OCI-LY7 (cell line): Measurements from ENCODE around the gene SPON1. TPM values are rescaled to one million over a fixed set of nuclear protein-coding genes. Genes with fewer than 3 reads are reported as not detected.

Source experiments
- BruUV-seq: library from RNA; stranded (reverse); fragments of 400-500 nt; replicated peaks from 2 replicates; lab custom pipeline; 2021; lab: Mats Ljungman, UMichigan
- CTCF ChIA-PET: fragments of 300-600 bp; sonication (Branson Sonifier 250); formaldehyde crosslinking; loops from one replicate; lab custom pipeline; 2022; ENCODE audit warnings: antibody characterized with exemption; ENCODE audit not compliant: unreplicated experiment; lab: Charles Lee
- POLR2A ChIA-PET: fragments of 300-600 bp; sonication (Branson Sonifier 250); formaldehyde crosslinking; loops from one replicate; lab custom pipeline; 2022; ENCODE audit warnings: antibody characterized with exemption; lab: Charles Lee
- DNase-seq: peaks from one replicate; pipeline ENCODE4 v3.0.0-alpha.2; 2015; ENCODE audit warnings: low spot score
- H2AFZ ChIP-seq: fragments of 200-600 bp; sonication (generic), shearing (Covaris generic); 2 replicates; pipeline ENCODE4 v1.6.1; 2014; ENCODE audit warnings: mild to moderate bottlenecking, antibody characterized with exemption, low read length, moderate library complexity
- H3K27ac ChIP-seq: fragments of 200-600 bp; sonication (generic); 2 replicates; pipeline ENCODE4 v1.5.1; 2014; ENCODE audit warnings: mixed run types, low read depth, mild to moderate bottlenecking, moderate library complexity, low read length, inconsistent platforms; ENCODE audit not compliant: poor library complexity, severe bottlenecking
- H3K36me3 ChIP-seq: fragments of 200-600 bp; sonication (generic); 2 replicates; pipeline ENCODE4 v1.6.1; 2014; ENCODE audit warnings: mild to moderate bottlenecking, antibody characterized with exemption, low read length, moderate library complexity, mixed read lengths; ENCODE audit not compliant: insufficient read depth
- H3K4me1 ChIP-seq: fragments of 200-600 bp; sonication (generic); 2 replicates; pipeline ENCODE4 v1.5.1; 2014; ENCODE audit warnings: mild to moderate bottlenecking, low read length; ENCODE audit not compliant: insufficient read depth, poor library complexity, severe bottlenecking
- H3K4me2 ChIP-seq: fragments of 200-600 bp; sonication (generic); 2 replicates; pipeline ENCODE4 v1.6.1; 2014; ENCODE audit warnings: mild to moderate bottlenecking, low read length
- H3K4me3 ChIP-seq: fragments of 200-600 bp; sonication (generic); 2 replicates; pipeline ENCODE4 v1.5.1; 2014; ENCODE audit warnings: mild to moderate bottlenecking, low read depth, low read length; ENCODE audit not compliant: poor library complexity, severe bottlenecking
- H3K79me2 ChIP-seq: fragments of 200-600 bp; sonication (generic); 2 replicates; pipeline ENCODE4 v1.6.1; 2016; ENCODE audit warnings: low read depth, mild to moderate bottlenecking, low read length, moderate library complexity, mixed read lengths; ENCODE audit not compliant: insufficient read depth
- H3K9me2 ChIP-seq: fragments of 200-600 bp; sonication (generic); 2 replicates; pipeline ENCODE4 v1.6.1; 2016; ENCODE audit warnings: mild to moderate bottlenecking, low read length, mixed read lengths; ENCODE audit not compliant: insufficient read depth
- H3K9me3 ChIP-seq: fragments of 200-600 bp; sonication (generic); 2 replicates; pipeline ENCODE4 v1.6.1; 2014; ENCODE audit warnings: mild to moderate bottlenecking, mixed run types, low read length, mixed read lengths
- H4K20me1 ChIP-seq: fragments of 200-600 bp; sonication (generic); 2 replicates; pipeline ENCODE4 v1.6.1; 2014; ENCODE audit warnings: mild to moderate bottlenecking, antibody characterized with exemption, low read length, moderate library complexity, mixed read lengths; ENCODE audit not compliant: insufficient read depth
- CTCF ChIP-seq: fragments of 200-600 bp; sonication (generic); conservative IDR thresholded peaks from 2 replicates; pipeline ENCODE4 v1.5.1; 2014; ENCODE audit warnings: mild to moderate bottlenecking, antibody characterized with exemption, low read length, moderate library complexity, mixed read lengths
- EZH2phosphoT487 ChIP-seq: fragments of 200-600 bp; sonication (generic); IDR thresholded peaks from 2 replicates; pipeline ENCODE4 v1.6.1; 2018; ENCODE audit warnings: low read depth, borderline replicate concordance, mild to moderate bottlenecking, mixed run types, antibody characterized with exemption, low read length, moderate library complexity, mixed read lengths
- intact Hi-C: fragments of 100-400 bp; cut with micrococcal nuclease; formaldehyde crosslinking; loops from one replicate; pipeline ENCODE4 v1.10.0; 2022; ENCODE audit not compliant: unreplicated experiment
- total RNA-seq, 2 experiments: library from RNA; depleted of rRNA in 1 of 2; stranded (reverse); fragments of >200 nt in 1 of 2; shearing (Covaris generic) in 1 of 2; gene quantifications; 2 replicates each; pipeline ENCODE4 v1.2.3, GENCODE V29; 2014 to 2022

The SPON1 gene
- total RNA-seq, 2 experiments from 2014 or later, result 0.38 TPM; not detected in 1

GRCh38 chr11:14075118-14076078 is 112.9 kb downstream of the SPON1 start:
- intact Hi-C loops, result loop anchor here (10.0 kb wide), 1 partner anchor 611 kb away; the partner anchor contains the start of gene BTBD10
- peaks cover 37% of the 10 kb centered on the region for H3K4me1 ChIP-seq
- H4K20me1 ChIP-seq, result no peaks in the 10 kb centered on the region
- H2AFZ ChIP-seq, result peak overlapping the region; percentile 75; the same call in 1 of the 2 replicates
- no peak for DNase-seq
- H3K9me3 ChIP-seq, result no peaks in the 10 kb centered on the region
- 0 out of 2 replicates have a peak overlapping the region, but pooled peaks have one; percentile 2 for H3K4me2 ChIP-seq
- CTCF ChIA-PET, result no interaction called here
- no peak overlapping the region for H3K27ac ChIP-seq
- no peaks in the 10 kb centered on the region for H3K36me3 ChIP-seq
- H3K4me3 ChIP-seq, result no peak overlapping the region
- H3K79me2 ChIP-seq, result no peaks in the 10 kb centered on the region
- H3K9me2 ChIP-seq, result no peaks in the 10 kb centered on the region
- TF ChIP-seq CTCF (no peak), EZH2phosphoT487 (no peak)
- no TSS peak for BruUV-seq
- POLR2A ChIA-PET, result interaction anchor here (0.8 to 1.4 kb wide), 4 partner anchors 8 to 236 kb away, joined by 3 to 6 read pairs (median 3); no protein-coding TSS in a partner anchor

- Histone ChIP-seq H3K4me1 (peaks cover 37% of the 10 kb centered on the region), H2AFZ (peak overlapping the region; percentile 96), H3K27ac (peak overlapping the region; percentile 73), H3K4me3 (peak overlapping the region; percentile 37), H3K79me2 (no peaks in the 10 kb centered on the region), H4K20me1 (no peaks in the 10 kb centered on the region), H3K36me3 (no peaks in the 10 kb centered on the region), H3K9me2 (no peaks in the 10 kb centered on the region), H3K9me3 (no peaks in the 10 kb centered on the region), H3K4me2 (peak overlapping the region; percentile 58)
- CTCF ChIA-PET, result no interaction called here
- BruUV-seq, result no TSS peak
- POLR2A ChIA-PET, result interaction anchor here (0.6 to 3.2 kb wide), 9 partner anchors 11 to 205 kb away, joined by 3 to 20 read pairs (median 3); no protein-coding TSS in a partner anchor
- DNase-seq, result peak; percentile 79
- no peak for TF ChIP-seq CTCF
- TF ChIP-seq EZH2phosphoT487, result no peak
- intact Hi-C loops, result loop anchor here (10.0 kb wide), 1 partner anchor 614 kb away; the partner anchor contains the start of gene BTBD10
Measured at GRCh38 chr11:14079011-14079410, 116.5 kb downstream of the SPON1 start.
